Measurements from ENCODE around the gene SPATS2. TPM values are rescaled to one million over a fixed set of nuclear protein-coding genes. Genes with fewer than 3 reads are reported as not detected.

Gene SPATS2
- total RNA-seq, 1 donor from 2014 or later = 18.2 TPM

DNA sequence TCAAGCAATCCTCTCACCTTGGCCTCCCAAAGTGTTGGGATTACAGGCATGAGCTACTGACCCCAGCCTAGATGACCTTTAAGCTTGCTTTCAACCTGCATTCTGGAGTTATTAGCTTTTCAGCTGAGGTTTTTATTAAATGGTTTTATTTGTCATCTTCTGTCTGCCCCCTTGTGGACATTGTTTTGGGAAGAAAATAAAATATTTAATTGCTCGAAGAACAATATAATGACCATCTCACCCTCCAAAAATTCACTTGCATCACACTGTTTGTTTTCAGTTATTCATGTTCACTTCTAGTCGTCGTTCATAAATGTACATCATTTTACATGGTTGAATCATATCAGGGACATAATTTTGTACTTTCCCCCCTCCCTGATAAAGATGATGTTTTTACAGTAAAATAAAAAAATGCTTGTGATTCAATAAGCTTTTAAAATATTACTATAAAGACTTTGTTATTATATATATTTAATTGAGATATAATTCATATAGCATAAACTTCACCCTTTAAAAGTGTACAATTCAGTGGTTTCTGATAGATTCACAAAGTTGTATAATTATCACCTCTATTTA is 10.1 kb upstream of the SPATS2 start:
- peak; percentile 42 for TF ChIP-seq CTCF (IDR thresholded peaks at IDR 0.05; ENCODE audit: insufficient read depth, low read length, poor library complexity, severe bottlenecking)
- DNase-seq (ENCODE audit: low read depth) = no peak
- Histone ChIP-seq H3K4me3 (ENCODE audit: low read depth, low read length) (no peak overlapping the region), H3K36me3 (ENCODE audit: control insufficient read depth, insufficient read depth, low read length) (no peaks in the 10 kb centered on the region), H3K27me3 (ENCODE audit: control insufficient read depth, insufficient read depth, low read length) (no peaks in the 10 kb centered on the region)

DNA sequence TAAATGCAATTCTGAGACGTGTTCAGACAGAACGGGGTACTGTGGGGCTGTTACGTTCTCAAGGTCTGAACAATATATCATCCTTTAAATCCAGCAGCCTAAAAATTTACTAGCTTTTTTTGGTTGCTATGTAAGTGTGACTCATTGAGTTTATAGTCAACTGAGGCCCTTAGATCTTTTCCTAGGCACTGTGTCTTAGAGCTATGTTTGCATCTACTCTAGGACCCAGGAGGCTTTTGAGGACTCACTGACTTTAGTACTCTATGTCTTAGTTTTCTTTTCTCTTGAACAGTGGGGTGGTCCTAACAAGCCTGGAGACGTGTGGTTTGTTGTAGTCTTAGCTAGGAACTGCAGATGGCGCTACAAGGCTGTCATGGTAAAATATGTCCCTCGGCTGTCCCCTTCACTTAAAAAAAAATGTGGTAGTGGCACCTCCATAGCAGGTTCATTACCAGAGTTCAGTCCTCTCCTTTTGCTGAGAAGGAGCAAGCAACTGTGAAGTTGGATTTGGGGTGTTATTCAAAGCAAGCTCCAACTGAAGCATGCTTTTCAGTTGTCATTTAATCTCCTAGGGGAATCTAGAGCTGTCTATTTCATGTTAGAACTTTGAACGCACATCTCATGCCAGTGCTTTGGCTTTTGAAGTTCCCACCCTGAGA is 8.7 kb upstream of the SPATS2 start:
- no peak for DNase-seq (ENCODE audit: low read depth)
- Histone ChIP-seq H3K27me3 (ENCODE audit: control insufficient read depth, insufficient read depth, low read length) (no peaks in the 10 kb centered on the region), H3K36me3 (ENCODE audit: control insufficient read depth, insufficient read depth, low read length) (no peaks in the 10 kb centered on the region), H3K4me3 (ENCODE audit: low read depth, low read length) (no peak overlapping the region)
- peak; percentile 77 for TF ChIP-seq CTCF (IDR thresholded peaks at IDR 0.05; ENCODE audit: insufficient read depth, low read length, poor library complexity, severe bottlenecking)

- Histone ChIP-seq H3K4me3 (ENCODE audit: low read depth, low read length) (no peak overlapping the region), H3K36me3 (ENCODE audit: control insufficient read depth, insufficient read depth, low read length) (no peaks in the 10 kb centered on the region), H3K27me3 (ENCODE audit: control insufficient read depth, insufficient read depth, low read length) (no peaks in the 10 kb centered on the region)
- no peak for DNase-seq (ENCODE audit: low read depth)
- TF ChIP-seq CTCF (IDR thresholded peaks at IDR 0.05; ENCODE audit: insufficient read depth, low read length, poor library complexity, severe bottlenecking) = no peak
Observed at GRCh38 chr12:49359671-49360070, 7.6 kb upstream of the SPATS2 start.

DNA sequence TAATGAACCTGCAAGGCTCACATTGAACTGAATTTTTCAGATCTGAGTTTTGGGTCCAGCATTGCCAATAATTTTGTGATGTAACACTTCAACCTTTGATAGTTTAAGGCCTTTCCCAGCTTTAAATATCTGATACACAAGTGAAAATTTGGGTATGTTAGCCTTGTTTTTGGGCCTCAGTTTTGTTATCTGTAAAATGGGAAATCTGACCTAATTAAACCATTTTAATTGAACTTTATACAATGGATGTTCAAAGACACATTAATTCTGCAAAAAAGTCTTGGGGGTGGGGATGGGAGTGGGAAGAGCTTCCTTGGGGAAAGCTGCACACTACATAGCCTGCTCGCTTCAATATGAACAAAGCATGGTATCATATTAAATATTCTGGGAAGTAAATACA is 5.2 kb upstream of the SPATS2 start:
- no peaks in the 10 kb centered on the region for H3K27me3 ChIP-seq (ENCODE audit: control insufficient read depth, insufficient read depth, low read length)
- DNase-seq (ENCODE audit: low read depth) = no peak
- TF ChIP-seq CTCF (IDR thresholded peaks at IDR 0.05; ENCODE audit: insufficient read depth, low read length, poor library complexity, severe bottlenecking) = no peak
- no peak overlapping the region for H3K4me3 ChIP-seq (ENCODE audit: low read depth, low read length)
- no peaks in the 10 kb centered on the region for H3K36me3 ChIP-seq (ENCODE audit: control insufficient read depth, insufficient read depth, low read length)

- H3K27me3 ChIP-seq (ENCODE audit: control insufficient read depth, insufficient read depth, low read length) = no peaks in the 10 kb centered on the region
- TF ChIP-seq CTCF (IDR thresholded peaks at IDR 0.05; ENCODE audit: insufficient read depth, low read length, poor library complexity, severe bottlenecking) = no peak
- H3K4me3 ChIP-seq (ENCODE audit: low read depth, low read length) = no peak overlapping the region
- no peak for DNase-seq (ENCODE audit: low read depth)
- no peaks in the 10 kb centered on the region for H3K36me3 ChIP-seq (ENCODE audit: control insufficient read depth, insufficient read depth, low read length)
Observed at GRCh38 chr12:49364989-49365388, 2.3 kb upstream of the SPATS2 start.

GRCh38 chr12:49365542-49365941 is 1.7 kb upstream of the SPATS2 start:
- no peak overlapping the region for H3K4me3 ChIP-seq (ENCODE audit: low read depth, low read length)
- no peak for DNase-seq (ENCODE audit: low read depth)
- H3K27me3 ChIP-seq (ENCODE audit: control insufficient read depth, insufficient read depth, low read length) = no peaks in the 10 kb centered on the region
- no peaks in the 10 kb centered on the region for H3K36me3 ChIP-seq (ENCODE audit: control insufficient read depth, insufficient read depth, low read length)
- TF ChIP-seq CTCF (IDR thresholded peaks at IDR 0.05; ENCODE audit: insufficient read depth, low read length, poor library complexity, severe bottlenecking) = no peak
